ENCODE measurements around the gene PAN3. TPM values are rescaled to one million over a fixed set of nuclear protein-coding genes. Genes with fewer than 3 reads are reported as not detected.

PAN3 gene
- total and polyA plus RNA-seq, 2 of the 8 experiments (the other 6 are each of a cell fraction or from before 2014, with no cell fraction given), result 12.7 to 39.3 TPM

- Histone ChIP-seq H3K4ac (replicated peaks; ENCODE audit: insufficient read length, low read depth, low read length) (no peak overlapping the region), H3K23ac (ENCODE audit: insufficient read length) (no peak overlapping the region), H3K4me1 (replicated peaks in 1 of 4; ENCODE audit: control insufficient read depth in 3 of 4, insufficient read depth in 4 of 4, low read length in 3 of 4) (no peaks in the 10 kb centered on the region), H3K4me3 (ENCODE audit: extremely low read depth in 1 of 4, insufficient read depth in 2 of 4, low read depth in 3 of 4, low read length in 4 of 4) (no peak overlapping the region), H2BK5ac (ENCODE audit: low read depth, low read length) (no peak overlapping the region), H3K23me2 (ENCODE audit: low read depth, low read length) (no peaks in the 10 kb centered on the region), H3K9ac (replicated peaks in 1 of 4; ENCODE audit: extremely low read depth in 1 of 4, low read depth in 3 of 4, low read length in 3 of 4) (no peak overlapping the region), H4K91ac (replicated peaks; ENCODE audit: insufficient read length, low read length) (no peak overlapping the region), H2BK12ac (ENCODE audit: low read depth, low read length) (no peak overlapping the region), H3K9me3 (ENCODE audit: insufficient read depth in 2 of 2, low read depth in 1 of 2, low read length in 1 of 2) (no peaks in the 10 kb centered on the region), H4K5ac (ENCODE audit: insufficient read length, low read depth, low read length) (no peak overlapping the region), H3K79me2 (ENCODE audit: control insufficient read depth in 1 of 2, insufficient read depth in 2 of 2, low read length in 2 of 2) (no peaks in the 10 kb centered on the region), H3K79me1 (ENCODE audit: low read depth, low read length) (no peaks in the 10 kb centered on the region), H3K27ac (ENCODE audit: low read depth, low read length) (no peak overlapping the region), H2BK15ac (ENCODE audit: low read length) (no peak overlapping the region), H3K14ac (ENCODE audit: insufficient read length) (no peak overlapping the region), H3K27me3 (replicated peaks in 1 of 4; ENCODE audit: control insufficient read depth in 3 of 4, extremely low read depth in 1 of 4, insufficient read depth in 3 of 4, low read length in 3 of 4) (no peaks in the 10 kb centered on the region), H2AK5ac (ENCODE audit: low read depth, low read length) (no peak overlapping the region), H3K4me2 (ENCODE audit: insufficient read depth in 1 of 2, low read depth in 2 of 2, low read length in 2 of 2) (no peak overlapping the region), H4K8ac (ENCODE audit: extremely low read depth, insufficient read depth, low read length) (no peak overlapping the region), H4K20me1 (replicated peaks in 1 of 2; ENCODE audit: control insufficient read depth in 1 of 2, insufficient read depth in 2 of 2, low read length in 2 of 2) (no peaks in the 10 kb centered on the region), H3K36me3 (ENCODE audit: control insufficient read depth in 2 of 4, insufficient read depth in 4 of 4, low read length in 3 of 4) (peaks cover 0 to 25% (median 9%) of the 10 kb centered on the region in 4 experiments; a peak in 6 of 8 replicates), H3K18ac (ENCODE audit: extremely low read depth, low read length) (no peak overlapping the region), H3K56ac (replicated peaks; ENCODE audit: insufficient read length, low read depth, low read length) (no peak overlapping the region), H2BK20ac (ENCODE audit: low read length) (no peak overlapping the region), H2BK120ac (replicated peaks; ENCODE audit: low read depth, low read length) (no peak overlapping the region), H2AFZ (ENCODE audit: low read length) (no peak overlapping the region)
- no peak for DNase-seq (ENCODE audit: low read depth in 1 of 2, low spot score in 2 of 2)
- WGBS, 2 experiments (ENCODE audit: extremely low coverage in 1 of 2, insufficient coverage in 1 of 2, insufficient read length in 1 of 2, insufficient replicate concordance in 2 of 2, low coverage in 1 of 2, low lambda C conversion rate in 2 of 2, missing lambda C conversion rate in 1 of 2), result 88% methylated on average over 2 of the region's 2 CpGs; no CpG with 5 or more reads in 1 of the 2 experiments
- CTCF ChIA-PET (ENCODE audit: partially characterized antibody), result interaction anchor here (1.0 to 1.4 kb wide), 2 partner anchors 16 to 18 kb away, joined by 3 to 5 read pairs; no protein-coding TSS in a partner anchor
- FAIRE-seq, result no peak
- POLR2A ChIA-PET (ENCODE audit: partially characterized antibody), result no interaction called here
- TF ChIP-seq SP4 (IDR thresholded peaks at IDR 0.05; ENCODE audit: low read length), result no peak
- no peak for TF ChIP-seq FOSL1 (IDR thresholded peaks at IDR 0.05; ENCODE audit: insufficient read depth, low read depth, low read length)
- TF ChIP-seq KDM1A (IDR thresholded peaks at IDR 0.05; ENCODE audit: borderline replicate concordance, low read length), result no peak
- TF ChIP-seq RXRA (IDR thresholded peaks at IDR 0.05; ENCODE audit: insufficient read depth, low read depth, low read length), result no peak
These were observed 202.0 kb downstream of the PAN3 start for GRCh38 chr13:28340272-28340793.
